SHP77 treated with DMSO at 0.1 percent for 48 hours (cell line): Measurements from ENCODE around the gene CACHD1.

ENCODE experiments used
- DNase-seq: peaks from one replicate; lab custom pipeline; 2025; lab: John Stamatoyannopoulos, UW

The CACHD1 gene

GRCh38 chr1:64659478-64660138 is 189.7 kb downstream of the CACHD1 start:
- no peak for DNase-seq

GRCh38 chr1:64663668-64664067 is 193.7 kb downstream of the CACHD1 start:
- no peak for DNase-seq

GRCh38 chr1:64664299-64664698 is 194.4 kb downstream of the CACHD1 start:
- DNase-seq = no peak

- no peak for DNase-seq
These were observed 199.3 kb downstream of the CACHD1 start for GRCh38 chr1:64669098-64669675.

- DNase-seq = no peak
These were observed 205.9 kb downstream of the CACHD1 start for GRCh38 chr1:64675718-64676345.

- no peak for DNase-seq
These were observed 206.5 kb downstream of the CACHD1 start for GRCh38 chr1:64676386-64676785.

- no peak for DNase-seq
These were observed 207.6 kb downstream of the CACHD1 start for GRCh38 chr1:64677532-64677931.

- DNase-seq = no peak
These were observed 208.4 kb downstream of the CACHD1 start for GRCh38 chr1:64678366-64678765.

GRCh38 chr1:64679177-64679576 is 209.2 kb downstream of the CACHD1 start:
- no peak for DNase-seq

- no peak for DNase-seq
These were observed 210.7 kb downstream of the CACHD1 start for GRCh38 chr1:64680599-64680998.

- DNase-seq = no peak
These were observed 211.1 kb downstream of the CACHD1 start for GRCh38 chr1:64681043-64681442.

- DNase-seq = no peak
These were observed 213.5 kb downstream of the CACHD1 start for GRCh38 chr1:64683419-64683818.

- DNase-seq = no peak
These were observed 215.3 kb downstream of the CACHD1 start for GRCh38 chr1:64685217-64685616.

GRCh38 chr1:64685765-64686341 is 215.9 kb downstream of the CACHD1 start:
- no peak for DNase-seq

- peak; percentile 3 for DNase-seq
These were observed 217.1 kb downstream of the CACHD1 start for GRCh38 chr1:64686828-64687724.

- DNase-seq = no peak
These were observed 217.9 kb downstream of the CACHD1 start for GRCh38 chr1:64687725-64688327.

- DNase-seq = no peak
These were observed 221.7 kb downstream of the CACHD1 start for GRCh38 chr1:64691626-64692025.

- no peak for DNase-seq
These were observed 223.0 kb downstream of the CACHD1 start for GRCh38 chr1:64692911-64693310.

- no peak for DNase-seq
These were observed 223.5 kb downstream of the CACHD1 start for GRCh38 chr1:64693406-64693805.

GRCh38 chr1:64696879-64697278 is 226.9 kb downstream of the CACHD1 start:
- no peak for DNase-seq

GRCh38 chr1:64699327-64699726 is 229.4 kb downstream of the CACHD1 start:
- no peak for DNase-seq

GRCh38 chr1:64701071-64701470 is 231.1 kb downstream of the CACHD1 start:
- DNase-seq = no peak
